ENCODE results near the gene CBLC.
A peak's percentile ranks its signal among the peaks of the same experiment; 100 is the strongest.

Gene CBLC

GRCh38 chr19:44746616-44746945 lies 31.1 kb upstream of the CBLC start:
- no peak overlapping the region for H3K4me3 ChIP-seq (ENCODE audit: low read depth, low read length)
- TF ChIP-seq CTCF (IDR thresholded peaks at IDR 0.05; ENCODE audit: control insufficient read depth, extremely low read depth, insufficient read depth), result no peak
- DNase-seq (ENCODE audit: low read depth), result no peak

GRCh38 chr19:44746946-44747738 lies 30.5 kb upstream of the CBLC start:
- no peak for TF ChIP-seq CTCF (IDR thresholded peaks at IDR 0.05; ENCODE audit: control insufficient read depth, extremely low read depth, insufficient read depth)
- DNase-seq (ENCODE audit: low read depth), result no peak
- peak overlapping the region; percentile 49 for H3K4me3 ChIP-seq (ENCODE audit: low read depth, low read length)

- peak overlapping the region; percentile 49 for H3K4me3 ChIP-seq (ENCODE audit: low read depth, low read length)
- DNase-seq (ENCODE audit: low read depth), result no peak
- no peak for TF ChIP-seq CTCF (IDR thresholded peaks at IDR 0.05; ENCODE audit: control insufficient read depth, extremely low read depth, insufficient read depth)
Measured at GRCh38 chr19:44747739-44748425, 29.8 kb upstream of the CBLC start.

GRCh38 chr19:44748426-44749254 lies 29.1 kb upstream of the CBLC start, which contains the start of gene BCL3:
TSS of gene BCL3 (plus strand) at chr19:44748708. CDS start at chr19:44748791, 83 bp downstream.
- TF ChIP-seq CTCF (IDR thresholded peaks at IDR 0.05; ENCODE audit: control insufficient read depth, extremely low read depth, insufficient read depth), result no peak
- peak within 1 kb of the TSS; percentile 59 for H3K4me3 ChIP-seq (ENCODE audit: low read depth, low read length)
- DNase-seq (ENCODE audit: low read depth), result no peak

GRCh38 chr19:44749292-44749691 lies 28.4 kb upstream of the CBLC start:
- H3K4me3 ChIP-seq (ENCODE audit: low read depth, low read length), result peak overlapping the region; percentile 59
- DNase-seq (ENCODE audit: low read depth), result no peak
- no peak for TF ChIP-seq CTCF (IDR thresholded peaks at IDR 0.05; ENCODE audit: control insufficient read depth, extremely low read depth, insufficient read depth)

GRCh38 chr19:44749994-44750393 lies 27.7 kb upstream of the CBLC start:
- DNase-seq (ENCODE audit: low read depth), result no peak
- H3K4me3 ChIP-seq (ENCODE audit: low read depth, low read length), result no peak overlapping the region
- no peak for TF ChIP-seq CTCF (IDR thresholded peaks at IDR 0.05; ENCODE audit: control insufficient read depth, extremely low read depth, insufficient read depth)

All from LNCaP clone FGC (cell line).